SK-N-MC (cell line): ENCODE results near the gene STK32A.

Experiments
- EZH2 ChIP-seq: fragments of 200-600 bp; sonication (generic); IDR thresholded peaks from one replicate; pipeline ENCODE4 v1.6.1; 2017; ENCODE audit warnings: antibody characterized with exemption
- FOXP2 ChIP-seq: optimal IDR thresholded peaks from 2 replicates; pipeline ENCODE3; 2011; ENCODE audit warnings: mild to moderate bottlenecking, moderate library complexity; ENCODE audit not compliant: insufficient read depth; ENCODE audit errors: extremely low read length, control extremely low read depth
- POLR2AphosphoS5 ChIP-seq: IDR thresholded peaks from 2 replicates; pipeline ENCODE4 v1.6.1; 2012; ENCODE audit warnings: mild to moderate bottlenecking, low read depth, low read length, borderline replicate concordance

- TF ChIP-seq EZH2 (no peak), POLR2AphosphoS5 (no peak), FOXP2 (no peak)
These were observed 31.6 kb upstream of the STK32A start for GRCh38 chr5:147203213-147203612.
